BE2C (cell line): ENCODE data around the gene VTCN1.
"Not testable (repeated sequence)": the region's sequence is repeated elsewhere in the genome, so short reads cannot be mapped to it uniquely, and the experiment has no call there.

Experiments
- DNase-seq: peaks from one replicate; pipeline ENCODE4 v3.0.0-alpha.2; 2020
- H3K27me3 ChIP-seq: fragments of 250-450 bp; sonication (Bioruptor Pico); 2 replicates; pipeline ENCODE4 v1.5.1; 2020; ENCODE audit warnings: mild to moderate bottlenecking
- H3K36me3 ChIP-seq: fragments of 250-450 bp; sonication (Bioruptor Pico); 2 replicates; pipeline ENCODE4 v1.5.1; 2020; ENCODE audit warnings: mild to moderate bottlenecking
- H3K4me1 ChIP-seq: fragments of 250-450 bp; sonication (Bioruptor Pico); 2 replicates; pipeline ENCODE4 v1.5.1; 2020
- H3K4me3 ChIP-seq: 2 replicates; pipeline ENCODE4 v1.5.1; 2011; ENCODE audit warnings: low read depth, low read length
- H3K9me3 ChIP-seq: fragments of 250-450 bp; sonication (Bioruptor Pico); 2 replicates; pipeline ENCODE4 v1.5.1; 2020
- TF ChIP-seq, protein P1 (sequence below): IDR thresholded peaks from 2 replicates; pipeline ENCODE4 v1.5.1; 2012; ENCODE audit warnings: mild to moderate bottlenecking, low read depth, low read length

VTCN1 gene

DNA sequence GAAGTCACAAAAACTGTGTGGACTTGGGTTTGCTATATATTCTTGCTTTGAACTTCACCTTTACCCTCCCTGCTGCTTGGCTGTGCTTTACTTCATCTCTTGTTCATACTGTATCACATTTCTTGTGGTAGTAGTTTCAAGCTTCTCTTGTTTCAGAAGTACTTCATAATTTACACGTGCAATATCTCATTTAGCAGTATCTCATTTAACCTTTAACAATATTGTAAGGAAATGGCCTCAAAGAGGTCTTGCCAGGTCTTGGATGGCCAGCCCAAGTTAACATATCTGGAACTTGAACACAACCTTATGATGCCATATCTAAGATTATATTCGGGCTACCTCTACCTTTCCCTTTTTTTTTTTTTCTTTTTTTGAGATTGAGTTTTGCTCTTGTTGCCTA is 87.5 kb downstream of the VTCN1 start:
- Histone ChIP-seq H3K9me3 (no peaks in the 10 kb centered on the region), H3K27me3 (no peaks in the 10 kb centered on the region), H3K4me1 (no peaks in the 10 kb centered on the region), H3K4me3 (no peak overlapping the region), H3K36me3 (no peaks in the 10 kb centered on the region)
- TF ChIP-seq, protein P1, sequence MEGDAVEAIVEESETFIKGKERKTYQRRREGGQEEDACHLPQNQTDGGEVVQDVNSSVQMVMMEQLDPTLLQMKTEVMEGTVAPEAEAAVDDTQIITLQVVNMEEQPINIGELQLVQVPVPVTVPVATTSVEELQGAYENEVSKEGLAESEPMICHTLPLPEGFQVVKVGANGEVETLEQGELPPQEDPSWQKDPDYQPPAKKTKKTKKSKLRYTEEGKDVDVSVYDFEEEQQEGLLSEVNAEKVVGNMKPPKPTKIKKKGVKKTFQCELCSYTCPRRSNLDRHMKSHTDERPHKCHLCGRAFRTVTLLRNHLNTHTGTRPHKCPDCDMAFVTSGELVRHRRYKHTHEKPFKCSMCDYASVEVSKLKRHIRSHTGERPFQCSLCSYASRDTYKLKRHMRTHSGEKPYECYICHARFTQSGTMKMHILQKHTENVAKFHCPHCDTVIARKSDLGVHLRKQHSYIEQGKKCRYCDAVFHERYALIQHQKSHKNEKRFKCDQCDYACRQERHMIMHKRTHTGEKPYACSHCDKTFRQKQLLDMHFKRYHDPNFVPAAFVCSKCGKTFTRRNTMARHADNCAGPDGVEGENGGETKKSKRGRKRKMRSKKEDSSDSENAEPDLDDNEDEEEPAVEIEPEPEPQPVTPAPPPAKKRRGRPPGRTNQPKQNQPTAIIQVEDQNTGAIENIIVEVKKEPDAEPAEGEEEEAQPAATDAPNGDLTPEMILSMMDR: no peak
- DNase-seq: no peak

DNA sequence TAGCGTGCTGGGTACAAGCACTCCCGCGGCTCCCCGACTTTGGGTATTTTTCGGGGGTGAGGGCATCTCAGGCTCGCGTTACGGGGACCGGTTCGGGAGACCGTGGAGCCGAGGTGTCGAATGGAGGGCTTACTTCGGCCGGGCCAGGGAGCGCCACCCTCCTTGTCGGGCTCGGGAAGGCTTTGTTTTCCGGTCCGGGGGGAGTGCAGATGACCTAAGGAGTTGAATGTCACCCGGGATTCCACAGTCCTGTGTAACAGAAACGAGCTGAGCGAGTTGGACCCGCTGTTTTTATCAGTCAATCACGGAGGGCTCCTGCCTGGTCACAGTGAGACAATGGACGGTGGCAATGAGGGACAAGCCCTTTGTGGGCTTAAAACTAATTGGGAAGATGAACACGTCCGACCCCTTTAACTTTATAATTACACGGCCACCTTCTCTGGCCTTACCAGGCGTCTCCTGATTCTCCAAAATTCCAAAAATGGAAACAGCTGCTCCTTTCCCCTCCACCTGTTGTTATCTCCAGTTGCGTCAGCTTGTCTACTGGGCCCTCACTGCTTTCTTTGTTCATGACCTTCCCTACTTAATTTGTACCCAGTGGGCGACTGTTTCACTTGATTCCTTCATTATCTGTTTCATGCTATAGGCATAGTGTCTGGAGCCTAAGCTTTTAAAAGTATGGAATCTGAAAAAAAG is 88.2 kb downstream of the VTCN1 start:
- H3K36me3 ChIP-seq: no peaks in the 10 kb centered on the region
- no peak for DNase-seq
- no peaks in the 10 kb centered on the region for H3K4me1 ChIP-seq
- H3K9me3 ChIP-seq: no peaks in the 10 kb centered on the region
- no peaks in the 10 kb centered on the region for H3K27me3 ChIP-seq
- TF ChIP-seq, protein P1: no peak
- peak overlapping the region; percentile 86 for H3K4me3 ChIP-seq

DNA sequence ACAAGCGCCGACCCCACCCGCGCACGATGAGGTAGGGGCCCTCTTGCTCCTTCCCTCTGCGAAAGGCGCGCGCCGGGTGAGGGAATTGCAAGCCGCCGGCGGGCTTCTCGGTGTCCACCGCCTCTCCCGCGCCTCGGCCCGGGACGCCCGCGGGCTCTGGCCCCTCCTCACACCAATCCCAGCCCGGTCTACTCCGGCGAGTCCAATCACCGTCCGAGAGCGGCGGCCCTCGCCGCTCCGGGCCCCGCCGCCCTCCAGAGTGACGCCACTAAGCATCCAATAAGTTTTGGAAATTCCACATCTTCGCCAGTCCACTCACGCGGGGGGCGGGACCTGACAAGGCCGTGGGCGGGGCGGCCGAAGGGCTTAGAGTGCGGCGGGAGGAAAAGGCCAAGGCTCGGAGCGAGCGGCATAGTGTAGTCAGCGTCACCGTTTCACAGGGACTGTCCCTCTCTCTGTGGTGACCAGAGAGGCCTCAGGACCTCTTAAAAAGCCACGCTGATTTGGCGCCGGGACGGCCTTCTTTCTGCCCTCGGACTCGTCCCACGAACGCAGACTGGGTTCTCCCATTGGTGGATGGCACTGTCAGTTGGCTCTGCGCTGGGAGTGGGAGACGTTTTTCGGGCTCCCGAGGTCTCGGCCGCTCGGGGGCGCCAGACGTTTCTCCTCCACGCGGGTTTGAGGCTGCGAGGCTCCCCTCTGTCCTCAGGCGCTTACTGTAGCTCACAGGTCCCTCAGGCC is 89.0 kb downstream of the VTCN1 start, which contains the start of gene TRIM45:
Gene TRIM45 (minus strand): TSS at position 161 of the 741 bp plus-strand sequence. CDS start 548 bp downstream, outside the sequence.
- H3K36me3 ChIP-seq: no peaks in the 10 kb centered on the region
- H3K9me3 ChIP-seq: no peaks in the 10 kb centered on the region
- DNase-seq: peak; percentile 97
- H3K4me1 ChIP-seq: no peaks in the 10 kb centered on the region
- TF ChIP-seq, protein P1: peak; percentile 80
- peak within 1 kb of the TSS; percentile 86 for H3K4me3 ChIP-seq
- H3K27me3 ChIP-seq: no peaks in the 10 kb centered on the region

DNA sequence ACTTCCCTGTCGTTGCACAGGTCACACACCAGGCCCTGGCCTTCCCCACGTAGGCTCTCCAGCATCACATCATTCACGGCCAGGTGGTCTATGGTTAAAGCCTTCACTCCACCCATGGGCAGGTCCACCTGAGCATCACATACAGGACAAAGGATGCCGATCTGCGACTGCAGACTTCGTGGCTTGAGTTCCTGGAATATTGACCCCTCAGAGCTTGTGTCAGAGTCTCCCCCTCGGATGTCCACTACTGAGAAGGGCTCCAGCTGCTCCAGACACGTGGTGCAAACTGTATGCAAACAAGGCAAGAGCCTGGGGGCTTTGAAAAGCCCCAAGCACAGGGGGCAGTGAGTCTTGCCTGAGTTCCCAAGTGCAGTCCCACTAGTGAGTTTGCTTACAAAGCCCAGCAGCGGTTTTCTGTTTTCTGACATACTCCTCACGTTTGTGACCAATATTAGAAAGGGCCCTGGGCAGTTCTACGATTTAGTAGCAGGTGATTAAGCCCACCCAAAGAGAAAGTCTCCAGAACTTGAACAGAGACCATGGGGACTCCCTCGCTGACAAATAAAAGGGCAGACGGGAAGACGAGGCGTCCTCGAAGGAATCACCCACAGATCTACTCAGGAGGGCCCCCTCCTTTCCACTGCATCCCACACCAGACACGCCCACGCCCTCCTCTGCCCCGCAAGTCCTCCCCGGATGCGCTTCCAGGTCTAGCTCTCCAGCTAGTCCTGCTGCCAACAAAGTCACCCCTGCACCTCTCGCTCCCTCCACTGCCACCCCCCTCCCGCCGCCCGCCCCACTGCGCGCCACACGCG is 89.7 kb downstream of the VTCN1 start:
- no peak for DNase-seq
- no peaks in the 10 kb centered on the region for H3K4me1 ChIP-seq
- H3K4me3 ChIP-seq: peak overlapping the region; percentile 86
- no peaks in the 10 kb centered on the region for H3K9me3 ChIP-seq
- TF ChIP-seq, protein P1: no peak
- no peaks in the 10 kb centered on the region for H3K36me3 ChIP-seq
- H3K27me3 ChIP-seq: no peaks in the 10 kb centered on the region

DNA sequence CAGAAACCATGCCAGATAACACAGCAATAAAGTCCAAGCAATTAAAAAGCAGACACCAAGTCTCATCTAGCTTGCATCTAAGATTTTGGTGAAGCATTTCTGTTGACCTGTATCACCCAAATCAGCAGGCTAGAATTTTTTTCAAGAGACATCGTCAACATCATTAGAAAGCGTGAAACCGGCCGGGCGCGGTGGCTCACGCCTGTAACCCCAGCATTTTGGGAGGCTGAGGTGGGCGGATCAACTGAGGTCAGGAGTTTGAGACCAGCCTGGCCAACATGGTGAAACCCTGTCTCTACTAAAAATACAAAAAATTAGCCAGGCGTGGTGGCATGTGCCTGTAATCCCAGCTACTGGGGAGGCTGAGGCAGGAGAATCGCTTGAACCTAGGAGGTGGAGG is 91.6 kb downstream of the VTCN1 start:
- not testable (repeated sequence) for H3K36me3 ChIP-seq, DNase-seq, H3K4me1 ChIP-seq, H3K9me3 ChIP-seq, H3K4me3 ChIP-seq, H3K27me3 ChIP-seq

DNA sequence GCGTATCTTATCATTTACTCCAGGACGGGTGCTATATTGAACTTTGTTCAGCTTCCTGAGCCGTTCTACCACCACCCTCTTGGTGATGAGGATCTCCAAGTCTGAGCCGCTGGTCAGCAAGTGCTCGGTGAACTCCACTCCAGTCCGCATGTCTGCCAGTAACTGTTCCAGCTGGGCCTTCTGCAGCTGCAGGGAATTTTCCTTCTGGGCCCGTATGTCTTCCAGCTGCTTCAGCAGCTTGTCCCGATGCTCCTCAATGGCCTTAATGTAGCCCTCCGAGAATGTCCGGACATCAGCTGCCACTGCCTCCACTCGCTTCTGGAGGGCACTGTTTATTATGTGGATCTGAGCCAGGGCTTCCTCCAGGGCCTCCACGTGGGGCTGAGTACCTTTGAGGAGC is 92.6 kb downstream of the VTCN1 start:
- H3K27me3 ChIP-seq: no peaks in the 10 kb centered on the region
- H3K4me1 ChIP-seq: no peaks in the 10 kb centered on the region
- no peaks in the 10 kb centered on the region for H3K9me3 ChIP-seq
- no peak overlapping the region for H3K4me3 ChIP-seq
- DNase-seq: no peak
- no peaks in the 10 kb centered on the region for H3K36me3 ChIP-seq
- TF ChIP-seq, protein P1: no peak
